MM.1S (cell line): ENCODE measurements around the gene ZNF473.
"Not testable (repeated sequence)": the region's sequence is repeated elsewhere in the genome, so short reads cannot be mapped to it uniquely, and the experiment has no call there.

Experiments used
- CTCF ChIP-seq: fragments of 300-600 bp; sonication (generic); IDR thresholded peaks from 2 replicates; pipeline ENCODE4 v1.5.1; 2016; ENCODE audit warnings: antibody characterized with exemption, low read length, mixed read lengths
- EZH2 ChIP-seq: fragments of 300-600 bp; sonication (generic); optimal IDR thresholded peaks from 2 replicates; pipeline ENCODE3; 2017; ENCODE audit warnings: low read depth, mild to moderate bottlenecking, antibody characterized with exemption, low read length, mixed read lengths
- EZH2phosphoT487 ChIP-seq: fragments of 300-600 bp; sonication (generic); IDR thresholded peaks from 2 replicates; pipeline ENCODE4 v1.6.1; 2018; ENCODE audit warnings: antibody characterized with exemption, low read length

GRCh38 chr19:50084440-50084839, 58.6 kb downstream of the ZNF473 start:
- not testable (repeated sequence) for TF ChIP-seq CTCF, EZH2phosphoT487, EZH2
